GM18519 (cell line): ENCODE measurements around the gene GHITM.
A peak's percentile ranks its signal among the peaks of the same experiment; 100 is the strongest.
"Not testable (repeated sequence)": the region's sequence is repeated elsewhere in the genome, so short reads cannot be mapped to it uniquely, and the experiment has no call there.

Experiments used
- ATAC-seq: cut with Tn5 transposase; IDR thresholded peaks from one replicate; pipeline ENCODE4 v1.9.1; 2021; ENCODE audit warnings: mild to moderate bottlenecking, moderate library complexity; ENCODE audit not compliant: unreplicated experiment, low FRiP score

Gene GHITM

DNA sequence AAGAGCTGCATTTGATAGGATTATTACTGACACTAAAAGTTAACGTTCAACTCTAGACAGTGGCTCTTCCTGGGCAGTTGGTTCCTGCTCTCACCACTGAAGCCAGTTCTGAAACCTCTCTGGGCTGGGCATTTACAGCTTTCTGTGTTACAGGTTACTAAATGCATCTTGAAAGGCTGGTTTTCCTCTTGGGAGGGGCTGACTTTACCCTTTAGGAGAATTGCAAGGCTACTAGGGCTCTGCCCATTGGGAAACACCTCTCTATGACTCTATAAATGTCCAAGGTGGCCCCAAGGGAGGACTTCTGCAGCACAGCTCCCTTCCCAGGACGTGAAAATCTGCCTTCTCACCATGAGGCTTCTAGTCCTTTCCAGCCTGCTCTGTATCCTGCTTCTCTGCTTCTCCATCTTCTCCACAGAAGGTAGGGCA is 34.2 kb downstream of the GHITM start, which contains the start of gene GPR15LG:
GPR15LG (plus strand) TSS at position 301 of the 429 bp plus-strand sequence; CDS start at position 352, 51 bp downstream.
- ATAC-seq, result no peak

DNA sequence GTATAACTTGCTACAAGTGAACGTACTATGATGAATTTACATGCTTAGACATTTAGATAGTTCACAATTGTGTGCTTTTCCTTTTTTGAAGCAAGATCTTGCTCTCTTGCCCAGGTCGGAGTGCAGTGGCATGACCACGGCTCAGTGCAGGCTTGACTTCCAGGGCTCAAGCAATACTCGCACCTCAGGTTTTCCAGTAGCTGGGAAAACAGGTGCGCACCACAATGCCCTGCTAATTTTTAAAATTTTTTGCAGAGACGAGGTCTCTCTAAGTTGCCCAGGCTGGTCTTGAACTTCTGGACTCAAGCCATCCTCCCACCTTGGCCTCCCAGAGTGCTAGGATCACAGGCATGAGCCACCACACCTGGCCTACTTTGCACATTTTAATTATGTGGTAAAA is 36.1 kb downstream of the GHITM start:
- ATAC-seq, result no peak

DNA sequence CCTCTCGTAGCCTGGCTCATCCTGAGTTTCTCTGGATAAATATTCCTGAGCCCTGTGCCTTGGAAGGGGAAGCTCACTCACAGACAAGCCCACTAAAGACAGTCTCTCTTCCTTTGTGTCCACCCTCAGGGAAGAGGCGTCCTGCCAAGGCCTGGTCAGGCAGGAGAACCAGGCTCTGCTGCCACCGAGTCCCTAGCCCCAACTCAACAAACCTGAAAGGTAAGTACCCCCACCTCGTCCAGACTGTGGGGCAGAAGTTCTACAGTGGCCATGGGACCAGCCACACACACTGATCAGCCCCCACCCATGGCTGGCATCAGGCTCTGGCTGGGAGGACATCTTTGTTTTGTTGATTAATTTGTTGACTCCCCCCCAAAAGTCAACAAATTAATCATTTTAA is 37.0 kb downstream of the GHITM start:
- ATAC-seq, result no peak

DNA sequence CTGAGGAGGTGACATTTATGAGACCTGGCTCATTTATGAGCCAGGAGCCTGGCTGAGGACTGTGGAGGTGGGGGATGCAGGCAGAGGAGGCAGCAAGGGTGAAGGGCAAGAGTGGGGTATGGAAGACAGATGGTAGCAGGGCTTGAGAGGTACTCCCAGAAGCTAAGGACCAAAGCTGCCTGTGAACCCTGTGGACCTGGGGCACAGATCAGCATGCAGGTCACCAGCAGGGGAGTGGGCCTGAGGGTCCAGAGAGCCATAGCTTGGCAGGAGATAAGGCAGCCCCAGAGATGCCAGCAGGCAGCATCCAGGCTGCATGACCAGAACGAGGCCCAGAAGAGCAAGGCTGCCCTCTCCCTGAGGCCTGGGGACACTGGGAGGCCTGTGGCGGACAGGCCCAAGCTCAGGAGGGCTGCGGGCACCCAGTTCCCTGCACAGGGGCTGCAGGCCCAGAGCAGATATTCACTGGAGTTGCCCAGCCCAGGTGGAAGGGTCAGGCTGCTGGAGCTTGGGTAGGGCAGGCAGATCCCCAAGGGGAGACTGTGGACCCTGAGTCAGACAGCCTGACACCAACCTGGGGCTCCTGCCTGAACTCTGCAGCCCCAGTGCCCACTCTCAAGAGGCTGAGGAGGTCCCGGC is 37.6 kb downstream of the GHITM start:
- ATAC-seq, result no peak

DNA sequence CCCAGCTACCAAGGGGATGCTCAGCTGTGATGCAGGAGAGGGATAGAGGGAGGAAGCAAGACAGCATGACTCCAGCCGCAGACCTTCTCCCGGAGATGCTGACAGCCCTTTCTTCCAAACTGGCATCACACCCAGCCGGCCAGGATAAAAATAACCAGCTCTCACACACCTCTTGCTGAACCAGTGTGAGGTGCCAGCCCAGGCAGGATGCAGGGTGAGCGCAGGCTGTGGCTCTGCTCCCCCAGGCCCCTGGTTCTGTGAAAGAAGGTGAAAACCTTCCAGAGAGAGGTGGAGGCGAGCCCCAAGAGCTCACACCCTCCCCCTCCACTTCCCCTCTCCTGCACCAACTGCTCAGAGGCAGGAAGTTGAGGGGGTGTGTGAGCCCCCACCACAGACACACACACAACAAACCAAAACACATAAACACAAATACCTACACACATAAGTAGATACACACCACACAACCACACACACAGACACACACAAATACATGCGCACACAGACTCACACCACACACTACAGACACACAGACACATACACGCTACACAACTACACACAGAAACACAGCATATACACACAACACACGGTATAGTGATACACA is 38.3 kb downstream of the GHITM start:
- ATAC-seq, result peak; percentile 34

DNA sequence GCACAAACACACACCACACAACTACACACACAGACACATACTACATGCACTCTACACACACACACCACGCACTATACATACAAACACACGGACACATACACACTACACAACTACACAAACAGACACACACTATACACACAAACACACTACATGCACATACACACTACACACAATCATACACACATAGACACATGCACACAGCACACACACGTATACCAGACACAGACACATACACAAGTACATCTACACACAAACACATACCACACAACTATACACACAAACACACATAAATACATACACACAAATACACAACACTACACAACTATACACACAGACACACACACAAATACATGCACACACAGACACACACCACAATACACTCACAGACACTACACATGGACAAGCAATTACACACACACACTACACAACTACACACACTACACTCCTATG is 38.9 kb downstream of the GHITM start:
- ATAC-seq, result no peak

DNA sequence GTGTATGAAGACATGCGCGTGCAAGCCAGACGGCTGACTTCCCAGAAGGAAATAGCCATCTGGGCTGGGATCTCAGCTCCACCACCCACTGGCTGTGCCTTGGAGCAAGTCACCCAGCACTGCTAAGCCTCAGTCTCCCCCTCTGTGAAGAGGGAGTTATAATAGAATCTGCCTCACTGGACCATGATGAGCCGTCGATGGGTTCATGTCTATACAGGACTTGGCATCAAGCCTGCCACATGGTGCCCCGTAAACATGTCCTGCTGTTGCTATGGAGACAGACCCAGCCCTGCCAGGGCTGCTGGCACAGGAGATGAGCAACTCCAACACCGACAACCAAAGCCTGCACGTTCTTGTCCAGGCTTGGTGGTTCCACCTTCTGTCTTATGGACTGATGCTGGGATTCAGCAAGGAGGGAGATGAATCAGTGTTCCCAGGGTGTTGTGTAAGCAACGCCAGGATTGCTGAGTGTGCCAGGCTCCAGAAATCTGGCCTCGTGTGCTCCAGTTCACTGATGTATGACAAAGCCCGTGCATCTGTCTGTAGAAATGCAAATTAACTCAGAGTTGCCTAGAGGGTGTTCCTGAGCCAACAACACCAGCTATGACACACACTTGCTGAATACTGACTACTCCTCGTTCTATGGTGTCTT is 39.9 kb downstream of the GHITM start:
- peak; percentile 95 for ATAC-seq

DNA sequence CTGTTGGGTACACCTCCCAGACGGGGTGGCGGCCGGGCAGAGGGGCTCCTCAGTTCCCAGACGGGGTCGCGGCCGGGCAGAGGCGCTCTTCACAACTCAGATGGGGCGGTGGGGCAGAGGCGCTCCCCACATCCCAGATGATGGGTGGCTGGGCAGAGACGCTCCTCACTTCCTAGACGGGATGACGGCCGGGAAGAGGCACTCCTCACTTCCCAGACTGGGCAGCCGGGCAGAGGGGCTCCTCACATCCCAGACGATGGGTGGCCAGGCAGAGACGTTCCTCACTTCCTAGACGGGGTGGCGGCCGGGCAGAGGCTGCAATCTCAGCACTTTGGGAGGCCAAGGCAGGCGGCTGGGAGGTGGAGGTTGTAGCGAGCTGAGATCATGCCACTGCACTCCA is 41.1 kb downstream of the GHITM start:
- ATAC-seq, result not testable (repeated sequence)

DNA sequence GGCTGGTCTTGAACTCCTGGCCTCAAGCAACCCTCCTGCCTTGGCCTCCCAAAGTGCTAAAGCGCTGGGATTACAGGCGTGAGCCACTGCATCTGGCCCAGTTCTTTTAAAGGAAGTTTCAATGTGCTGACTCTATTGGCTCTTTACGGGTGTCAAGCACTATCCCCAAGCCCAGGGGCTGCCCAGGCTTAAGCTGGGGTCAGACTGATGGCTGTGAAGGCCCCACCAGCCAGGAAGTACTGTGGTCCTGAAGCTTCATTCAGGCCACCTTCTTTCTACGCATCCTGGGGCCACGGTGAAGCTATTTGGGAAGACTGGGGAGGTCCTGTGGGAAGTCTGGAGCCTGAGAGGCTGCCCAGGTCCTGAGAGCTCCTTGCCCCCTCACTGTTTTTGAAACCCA is 42.3 kb downstream of the GHITM start:
- no peak for ATAC-seq

DNA sequence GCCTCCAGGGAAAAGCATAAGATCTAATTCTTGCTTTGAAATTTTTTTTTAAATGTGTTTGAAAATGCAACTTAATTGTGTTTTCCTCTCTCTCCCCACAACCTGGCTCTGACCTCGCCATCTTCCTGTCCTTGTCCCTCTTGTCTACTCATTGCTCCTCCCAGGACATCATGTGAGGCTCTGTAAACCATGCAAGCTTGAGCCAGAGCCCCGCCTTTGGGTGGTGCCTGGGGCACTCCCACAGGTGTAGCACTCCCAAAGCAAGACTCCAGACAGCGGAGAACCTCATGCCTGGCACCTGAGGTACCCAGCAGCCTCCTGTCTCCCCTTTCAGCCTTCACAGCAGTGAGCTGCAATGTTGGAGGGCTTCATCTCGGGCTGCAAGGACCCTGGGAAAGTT is 45.2 kb downstream of the GHITM start:
- ATAC-seq, result no peak

DNA sequence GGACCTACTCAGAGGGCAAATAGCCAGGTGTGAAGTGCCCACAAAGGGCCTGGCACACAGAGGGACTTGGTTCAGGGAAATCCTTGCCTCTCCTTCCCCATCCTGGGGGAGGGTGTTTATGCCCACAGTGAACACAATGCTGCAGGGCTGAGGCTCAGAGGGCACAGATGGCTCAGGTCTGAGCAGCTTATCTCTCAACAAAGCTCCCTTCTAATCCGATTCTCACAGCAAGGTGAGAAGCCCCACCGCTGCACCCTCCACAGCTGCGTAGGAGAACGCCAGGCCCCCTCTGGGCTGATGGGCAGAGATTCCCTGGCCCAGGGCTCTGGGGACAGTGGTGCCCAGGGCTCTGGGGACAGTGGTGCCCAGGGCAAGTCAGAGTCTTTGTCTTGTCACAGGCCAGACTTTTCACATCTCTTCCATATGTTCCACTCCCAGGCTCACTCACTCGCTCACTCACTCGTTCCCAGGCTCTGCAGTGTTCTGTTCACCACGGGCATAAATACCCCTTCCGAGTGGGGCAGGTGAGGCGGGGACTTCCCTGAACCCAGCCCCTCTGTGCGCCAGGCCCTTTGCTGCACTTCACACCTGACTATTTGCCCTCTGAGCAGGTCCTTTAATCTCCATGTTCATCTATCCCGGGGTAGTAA is 46.3 kb downstream of the GHITM start:
- no peak for ATAC-seq

DNA sequence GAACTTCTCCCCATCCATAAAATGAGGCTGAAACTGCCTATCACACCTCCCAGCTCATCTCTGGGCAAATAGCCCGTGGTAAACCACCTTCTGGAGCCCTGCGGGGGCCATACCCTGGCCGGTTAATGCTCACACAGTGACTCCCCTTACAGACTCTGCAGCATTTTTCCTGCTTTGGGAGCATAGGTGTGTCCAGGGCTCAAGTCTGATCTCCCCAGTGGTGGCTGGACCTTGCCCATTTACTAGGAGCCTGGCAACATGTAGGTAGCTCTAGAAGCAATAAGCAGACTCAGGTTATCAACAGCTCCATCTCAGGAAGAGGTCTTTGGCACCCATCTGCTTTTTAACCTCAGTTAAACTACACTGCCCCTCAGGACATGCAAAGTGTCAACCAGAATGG is 49.5 kb downstream of the GHITM start:
- no peak for ATAC-seq

DNA sequence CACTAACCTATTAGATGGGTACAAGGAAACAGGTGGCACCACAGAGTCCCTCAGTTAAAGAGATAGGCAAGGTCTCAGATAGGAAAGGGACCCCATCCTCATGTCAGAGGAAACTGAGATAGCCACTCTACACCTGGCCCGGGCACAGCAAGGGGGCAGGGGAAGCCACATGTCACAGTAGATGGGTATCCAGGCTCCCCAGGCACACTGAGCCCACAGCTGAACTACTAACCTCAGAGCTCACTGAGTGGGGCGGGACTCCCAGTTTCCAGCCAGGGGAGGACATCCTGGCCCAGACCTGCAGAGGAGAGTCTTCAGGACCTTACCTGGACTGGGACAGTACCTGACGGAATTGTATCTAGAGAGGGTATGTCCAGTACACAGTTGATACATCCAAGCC is 51.3 kb downstream of the GHITM start:
- no peak for ATAC-seq

DNA sequence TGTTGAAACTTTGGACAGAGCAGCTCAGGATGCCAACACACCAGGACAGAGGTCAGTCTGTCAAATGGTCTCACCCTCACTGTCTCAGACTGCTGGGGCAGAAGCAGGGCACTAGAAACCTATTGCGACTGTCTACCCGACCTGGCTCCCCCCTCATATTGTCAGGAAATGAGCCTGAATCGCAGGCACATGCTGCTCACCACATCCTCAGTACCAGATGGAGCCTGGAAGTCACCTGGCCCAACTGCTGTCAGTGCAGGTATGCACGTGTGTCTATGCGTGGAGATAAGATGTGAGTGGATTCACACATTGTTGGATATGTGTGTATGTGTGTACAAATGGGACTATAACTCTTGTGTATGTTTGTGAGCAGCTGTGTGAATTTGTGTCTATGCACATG is 51.8 kb downstream of the GHITM start:
- no peak for ATAC-seq

DNA sequence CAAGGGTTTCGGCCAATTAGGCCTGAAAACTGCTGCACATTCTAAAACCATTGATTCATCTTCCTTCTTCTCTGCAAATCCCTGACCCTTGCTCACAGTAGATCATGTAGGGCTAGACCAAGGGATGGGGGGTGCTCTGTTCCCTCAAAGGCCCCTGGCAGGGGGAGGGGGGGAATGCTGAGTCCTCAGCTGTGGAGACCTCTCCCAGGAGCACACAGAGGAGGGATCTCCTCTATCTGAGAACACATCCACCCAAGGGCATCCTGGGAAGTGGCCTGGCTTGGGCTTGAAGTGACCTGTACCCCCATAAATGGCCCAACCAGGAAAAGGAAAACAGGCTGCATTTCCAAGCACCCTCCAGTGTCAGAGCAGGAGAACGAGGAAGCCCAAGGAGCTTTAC is 54.0 kb downstream of the GHITM start:
- no peak for ATAC-seq

DNA sequence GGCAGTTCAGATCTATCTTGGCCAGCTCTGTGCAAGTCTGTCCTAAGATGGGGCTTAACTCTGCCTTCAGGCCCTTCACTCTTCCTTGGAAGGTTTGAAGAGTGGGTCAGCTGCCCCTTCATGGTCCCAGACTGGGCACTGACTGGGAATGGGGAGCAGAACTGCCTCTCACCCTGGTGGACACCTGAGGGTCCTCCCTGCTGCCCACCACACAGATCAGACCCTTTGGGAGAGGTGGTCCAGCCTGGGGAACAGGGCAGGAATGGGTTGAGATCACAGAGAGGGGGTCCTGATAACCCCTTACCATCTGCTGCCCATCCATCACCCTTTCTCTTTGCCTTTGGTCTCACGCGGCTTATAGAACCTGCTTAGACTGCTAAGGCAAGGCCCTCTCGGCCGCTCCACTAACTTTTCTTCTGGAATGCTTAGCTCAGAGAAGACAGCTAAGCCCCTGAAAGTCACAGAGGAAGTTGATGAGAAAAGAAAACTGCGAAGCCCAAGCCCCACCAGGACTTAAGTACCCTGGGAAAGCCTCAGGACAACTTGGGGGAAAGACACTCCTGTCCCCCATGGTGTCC is 54.6 kb downstream of the GHITM start:
- ATAC-seq, result peak; percentile 8

DNA sequence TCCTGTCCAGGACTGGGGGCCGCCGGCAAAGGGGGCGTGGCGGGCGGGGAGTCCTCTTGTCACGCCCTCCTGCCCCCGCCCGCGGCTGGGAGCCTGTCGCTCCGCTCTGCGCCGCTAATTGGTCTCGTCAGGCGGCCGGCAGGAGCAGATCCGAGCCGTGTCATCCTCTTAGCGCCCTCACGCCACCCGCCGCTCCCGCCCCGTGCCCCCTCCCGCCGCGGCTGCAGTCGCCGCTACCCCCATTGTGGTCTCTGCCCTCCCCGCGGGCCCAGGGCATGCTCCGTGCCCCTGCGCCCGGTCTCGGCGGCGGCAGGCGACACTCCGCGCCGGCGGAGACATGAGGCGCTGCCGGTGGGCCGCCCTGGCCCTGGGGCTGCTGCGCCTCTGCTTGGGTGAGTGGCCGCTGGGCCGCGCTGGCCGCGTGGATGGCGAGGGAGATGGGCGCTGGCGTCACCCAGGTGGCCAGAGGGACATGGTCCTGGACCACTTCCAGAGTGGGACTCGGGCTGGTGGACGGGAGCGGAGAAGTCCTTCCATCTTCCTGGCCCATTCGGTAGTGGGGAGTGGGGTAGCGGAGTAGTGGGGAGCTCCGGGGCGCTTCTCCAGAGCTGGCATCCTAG is 55.2 kb downstream of the GHITM start, which contains the start of gene CDHR1:
CDHR1 (plus strand) TSS at position 114 of the 620 bp plus-strand sequence; CDS start at position 338, 224 bp downstream.
- peak; percentile 56 for ATAC-seq

DNA sequence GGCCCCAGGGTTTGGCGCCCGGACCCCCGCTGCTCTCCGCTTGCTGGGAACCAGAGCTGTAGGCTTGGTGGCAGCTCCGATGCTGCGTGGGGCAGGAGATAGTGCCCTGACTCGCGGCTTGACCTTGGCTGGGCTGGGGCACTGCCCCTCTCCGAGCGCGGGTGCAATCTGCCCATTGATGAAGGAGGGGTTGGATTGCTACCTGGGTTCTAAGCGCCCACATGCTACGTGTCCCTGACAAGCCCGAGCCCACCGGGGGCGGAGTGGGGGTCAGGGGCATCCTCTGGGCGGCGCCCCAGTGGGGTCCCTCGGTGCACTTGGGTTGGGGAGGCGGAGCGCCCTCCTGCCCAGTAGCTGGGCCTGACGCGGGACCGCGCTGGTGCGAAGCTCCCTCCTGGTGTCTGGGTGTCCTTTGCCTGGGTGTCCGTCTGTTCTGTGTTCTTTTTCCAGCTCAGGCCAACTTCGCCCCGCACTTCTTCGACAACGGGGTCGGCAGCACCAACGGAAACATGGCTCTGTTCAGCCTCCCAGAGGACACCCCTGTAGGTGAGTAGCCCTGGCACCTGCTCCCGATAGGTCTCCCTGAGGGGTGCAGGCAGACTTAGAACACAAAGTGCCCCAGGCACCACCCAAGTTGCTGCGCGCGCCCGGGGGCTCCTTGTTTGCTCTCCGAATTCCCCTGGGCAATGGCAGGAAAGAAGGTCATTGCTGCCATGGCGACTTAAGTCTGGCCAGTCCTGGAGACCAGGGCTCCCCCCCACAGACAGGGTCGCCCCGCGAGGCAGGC is 55.9 kb downstream of the GHITM start:
- peak; percentile 3 for ATAC-seq

DNA sequence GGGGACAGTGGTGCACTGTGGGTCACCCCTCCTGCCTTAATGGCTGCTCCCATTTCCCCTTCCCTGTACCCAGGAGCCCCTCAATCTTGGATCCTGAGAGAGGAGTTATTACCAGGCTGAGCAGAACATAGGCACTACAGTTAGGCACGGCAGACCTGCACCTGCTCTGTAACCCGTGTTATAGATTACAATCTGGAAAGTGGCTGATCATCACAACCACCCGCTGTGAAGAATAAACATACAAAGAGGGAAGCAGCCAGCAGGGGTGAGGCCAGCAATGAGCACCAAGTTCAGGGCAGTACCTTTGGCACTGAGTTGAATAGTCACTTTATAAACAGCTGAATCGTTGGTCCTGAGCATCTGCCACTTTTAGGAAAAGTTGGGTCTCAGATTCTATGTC is 56.8 kb downstream of the GHITM start:
- ATAC-seq, result no peak

DNA sequence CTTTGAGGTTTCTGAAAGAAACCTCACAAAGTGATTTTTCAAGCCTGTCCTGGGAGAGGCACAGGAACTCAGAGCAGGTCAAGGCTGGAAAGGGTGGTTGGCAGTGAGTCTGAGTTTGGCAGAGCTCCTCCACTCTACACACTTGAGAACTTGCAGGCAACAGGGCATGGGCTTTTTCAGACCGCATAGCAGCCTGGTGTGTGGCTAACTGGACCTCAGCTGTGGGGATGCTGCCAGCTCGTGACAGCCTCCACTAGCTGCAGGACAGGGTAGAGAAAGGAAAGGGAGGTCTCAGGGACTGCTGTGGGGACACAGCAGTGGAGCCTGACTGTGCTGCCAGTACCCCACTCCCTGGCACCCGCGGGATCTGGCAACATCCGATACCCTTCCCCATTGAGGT is 57.6 kb downstream of the GHITM start:
- ATAC-seq, result no peak
